Nephron (organoid): ENCODE measurements around the gene IREB2.
"Not testable (repeated sequence)": the region's sequence is repeated elsewhere in the genome, so short reads cannot be mapped to it uniquely, and the experiment has no call there.

ENCODE experiments used
- H3K27ac Mint-ChIP-seq, 3 experiments: 2 replicates each; pipeline ENCODE4 v1.8.0; 2020; ENCODE audit warnings: mixed read lengths in 3 of 3, mild to moderate bottlenecking in 2 of 3, moderate library complexity in 1 of 3
- H3K27me3 Mint-ChIP-seq: 2 replicates; pipeline ENCODE4 v1.8.0; 2021; ENCODE audit warnings: low read depth, mild to moderate bottlenecking, moderate library complexity, mixed read lengths
- H3K36me3 Mint-ChIP-seq: 2 replicates; pipeline ENCODE4 v1.8.0; 2020; ENCODE audit warnings: low read depth, mixed read lengths
- H3K4me1 Mint-ChIP-seq: 2 replicates; pipeline ENCODE4 v1.8.0; 2020; ENCODE audit warnings: mixed read lengths
- H3K4me3 Mint-ChIP-seq, 3 experiments: 2 replicates each; pipeline ENCODE4 v1.8.0; 2020; ENCODE audit warnings: mild to moderate bottlenecking in 3 of 3, mixed read lengths in 3 of 3, moderate library complexity in 2 of 3
- H3K9me3 Mint-ChIP-seq: 2 replicates; pipeline ENCODE4 v1.8.0; 2020; ENCODE audit warnings: mixed read lengths
- CTCF ChIP-seq, 3 experiments: fragments of 200-600 bp; sonication (generic); IDR thresholded peaks; one replicate each; pipeline ENCODE4 v1.5.0; 2021; ENCODE audit warnings: antibody characterized with exemption in 3 of 3; ENCODE audit not compliant: unreplicated experiment in 3 of 3

IREB2 gene

GRCh38 chr15:78537266-78537905, 99.4 kb downstream of the IREB2 start:
- TF ChIP-seq CTCF (IDR thresholded peaks at IDR 0.05; ENCODE audit: unreplicated experiment in 3 of 3), result no peak
- H3K27ac Mint-ChIP-seq, result peak overlapping the region in 2 of 3 experiments; percentile 56 to 70
- peaks cover 25% of the 10 kb centered on the region for H3K4me1 Mint-ChIP-seq
- peak overlapping the region; percentile 12 to 82 (median 62) for H3K4me3 Mint-ChIP-seq
- H3K27me3 Mint-ChIP-seq, result peaks cover 3% of the 10 kb centered on the region
- no peaks in the 10 kb centered on the region for H3K9me3 Mint-ChIP-seq
- peaks cover 5% of the 10 kb centered on the region for H3K36me3 Mint-ChIP-seq

GRCh38 chr15:78538358-78538757, 100.3 kb downstream of the IREB2 start:
- H3K4me3 Mint-ChIP-seq, result peak overlapping the region; percentile 56 to 82 (median 80)
- peaks cover 14% of the 10 kb centered on the region for H3K36me3 Mint-ChIP-seq
- H3K4me1 Mint-ChIP-seq, result peaks cover 30% of the 10 kb centered on the region
- peak overlapping the region in 1 of 3 experiments; percentile 96 for H3K27ac Mint-ChIP-seq
- no peak for TF ChIP-seq CTCF (IDR thresholded peaks at IDR 0.05; ENCODE audit: unreplicated experiment in 3 of 3)
- peaks cover 3% of the 10 kb centered on the region for H3K27me3 Mint-ChIP-seq
- H3K9me3 Mint-ChIP-seq, result no peaks in the 10 kb centered on the region

- H3K27me3 Mint-ChIP-seq, H3K9me3 Mint-ChIP-seq: not testable (repeated sequence)
- peak overlapping the region; percentile 96 to 99 (median 99) for H3K27ac Mint-ChIP-seq
- peaks cover 20% of the 10 kb centered on the region for H3K36me3 Mint-ChIP-seq
- peaks cover 30% of the 10 kb centered on the region for H3K4me1 Mint-ChIP-seq
- peak overlapping the region; percentile 93 to 100 (median 97) for H3K4me3 Mint-ChIP-seq
Measured at GRCh38 chr15:78539464-78540140, 101.6 kb downstream of the IREB2 start.

GRCh38 chr15:78540141-78540870, 102.3 kb downstream of the IREB2 start, which contains the start of gene PSMA4:
PSMA4 (plus strand) TSS chr15:78540444; CDS start chr15:78541928, 1,484 bp downstream.
- H3K9me3 Mint-ChIP-seq, result no peaks in the 10 kb centered on the region
- peak in 1 of 3 experiments; percentile 29 for TF ChIP-seq CTCF (IDR thresholded peaks at IDR 0.05; ENCODE audit: unreplicated experiment in 3 of 3)
- peak within 1 kb of the TSS; percentile 96 to 99 (median 99) for H3K27ac Mint-ChIP-seq
- peaks cover 30% of the 10 kb centered on the region for H3K4me1 Mint-ChIP-seq
- H3K27me3 Mint-ChIP-seq, result peaks cover under 1% of the 10 kb centered on the region
- peaks cover 25% of the 10 kb centered on the region for H3K36me3 Mint-ChIP-seq
- peak within 1 kb of the TSS; percentile 93 to 100 (median 97) for H3K4me3 Mint-ChIP-seq

- Mint-ChIP-seq H3K27ac (peak overlapping the region; percentile 96 to 99 (median 99)), H3K4me1 (peaks cover 30% of the 10 kb centered on the region), H3K4me3 (peak overlapping the region; percentile 93 to 100 (median 97)), H3K36me3 (peaks cover 33% of the 10 kb centered on the region), H3K27me3 (no peaks in the 10 kb centered on the region), H3K9me3 (no peaks in the 10 kb centered on the region)
- TF ChIP-seq CTCF (IDR thresholded peaks at IDR 0.05; ENCODE audit: unreplicated experiment in 3 of 3), result no peak
Measured at GRCh38 chr15:78540871-78541743, 103.1 kb downstream of the IREB2 start.
